Ammon's horn (tissue), 1 donor: ENCODE results near the gene HTR2C.
"Not testable (repeated sequence)": the region's sequence is repeated elsewhere in the genome, so short reads cannot be mapped to it uniquely, and the experiment has no call there.

Experiments
- DNase-seq: peaks from one replicate; pipeline ENCODE4 v3.0.0-alpha.2; 2016; ENCODE audit warnings: low spot score

The HTR2C gene

DNA sequence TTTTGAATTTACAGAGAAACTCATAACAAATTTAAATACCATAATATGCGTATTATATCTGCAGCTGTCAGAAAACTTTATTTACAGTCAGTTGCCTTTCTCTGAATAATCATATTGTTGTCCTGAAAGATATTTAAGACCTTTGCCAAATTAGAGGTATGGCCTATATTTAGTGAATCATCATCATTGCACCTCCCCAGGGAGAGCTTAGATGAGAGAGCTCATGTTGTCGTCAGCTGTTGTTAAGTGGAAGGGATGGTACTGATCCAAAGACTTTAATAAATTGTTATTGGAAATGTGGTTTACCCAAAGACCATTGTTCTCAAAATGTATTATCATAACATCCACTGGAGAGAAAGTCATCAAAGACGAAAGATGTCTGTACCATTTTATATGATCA, 128.6 kb downstream of the HTR2C start:
- DNase-seq, result no peak

DNA sequence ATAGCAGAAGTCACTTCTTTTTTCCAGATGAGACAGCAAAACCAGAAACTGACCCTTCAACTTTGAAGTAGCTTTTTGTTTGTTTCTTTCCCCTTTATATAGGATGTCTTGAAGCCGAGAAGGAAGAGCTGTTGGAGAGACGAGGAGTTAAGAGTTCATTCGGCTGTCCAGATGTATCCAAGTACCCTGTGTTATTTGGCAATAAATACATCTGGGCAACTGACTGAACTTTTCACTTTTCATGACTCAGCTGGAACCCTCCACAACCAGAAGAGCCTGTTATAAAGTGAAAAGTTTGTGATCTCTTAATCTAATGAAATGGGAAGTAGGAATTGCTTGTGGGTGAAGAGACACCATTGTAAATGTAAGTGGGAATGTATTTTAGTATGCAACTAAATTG, 131.2 kb downstream of the HTR2C start:
- DNase-seq, result no peak

DNA sequence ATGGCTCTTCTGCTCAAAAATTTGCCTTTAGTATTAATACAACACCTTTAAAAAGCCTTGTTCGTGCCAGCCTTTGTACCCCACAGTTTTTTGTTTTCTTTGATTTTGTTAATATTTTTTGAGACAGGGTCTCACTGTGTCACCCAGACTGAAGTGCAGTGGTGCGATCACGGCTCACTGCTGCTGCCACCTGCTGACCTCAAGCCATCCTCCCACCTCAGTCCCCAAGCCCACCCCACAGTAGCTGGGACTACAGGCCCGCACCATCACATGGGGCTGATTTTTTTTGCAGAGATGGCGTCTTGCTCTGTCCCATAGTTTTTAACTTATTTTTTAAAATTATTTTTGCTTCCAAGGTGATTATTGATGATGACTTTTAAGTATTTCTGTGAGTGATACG, 134.0 kb downstream of the HTR2C start:
- DNase-seq, result no peak

- no peak for DNase-seq
Observed at GRCh38 chrX:114766541-114766940, 182.7 kb downstream of the HTR2C start.

DNA sequence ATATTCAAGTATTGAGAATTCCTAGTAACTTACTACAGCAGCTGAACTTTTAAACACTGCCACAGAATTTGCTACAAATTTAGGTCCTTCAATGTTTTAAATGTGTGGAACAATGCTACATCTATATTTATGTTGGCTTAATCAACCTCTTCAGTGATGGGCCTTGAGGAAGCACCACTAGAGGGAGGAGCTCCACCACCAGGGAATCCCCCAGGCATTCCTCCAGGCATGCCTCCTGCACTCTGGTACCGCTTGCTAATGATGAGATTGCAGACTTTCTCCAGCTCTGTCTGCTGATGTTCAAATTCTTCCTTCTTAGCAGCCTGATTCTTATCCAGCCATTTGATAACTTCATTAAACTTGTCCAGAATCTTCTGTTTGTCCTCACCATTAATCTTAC, 190.8 kb downstream of the HTR2C start:
- no peak for DNase-seq

DNA sequence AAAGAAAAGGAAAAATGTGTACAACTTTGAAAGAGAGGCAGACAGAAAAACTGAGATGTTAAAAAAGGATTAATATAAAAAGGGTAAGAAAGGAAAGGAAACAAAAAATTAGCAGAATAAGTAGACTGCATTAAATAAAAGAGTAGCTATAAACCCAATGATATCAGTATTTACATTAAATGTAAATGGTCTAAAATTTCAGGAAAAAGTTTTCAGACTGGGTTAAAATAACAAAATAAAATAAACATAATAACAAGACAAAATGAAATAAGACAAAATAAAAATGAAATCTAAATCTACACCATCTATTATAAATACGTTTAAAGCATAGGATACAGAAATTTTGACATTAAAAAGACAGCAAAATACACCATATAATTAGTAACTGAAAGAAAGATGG, 199.0 kb downstream of the HTR2C start:
- no peak for DNase-seq

DNA sequence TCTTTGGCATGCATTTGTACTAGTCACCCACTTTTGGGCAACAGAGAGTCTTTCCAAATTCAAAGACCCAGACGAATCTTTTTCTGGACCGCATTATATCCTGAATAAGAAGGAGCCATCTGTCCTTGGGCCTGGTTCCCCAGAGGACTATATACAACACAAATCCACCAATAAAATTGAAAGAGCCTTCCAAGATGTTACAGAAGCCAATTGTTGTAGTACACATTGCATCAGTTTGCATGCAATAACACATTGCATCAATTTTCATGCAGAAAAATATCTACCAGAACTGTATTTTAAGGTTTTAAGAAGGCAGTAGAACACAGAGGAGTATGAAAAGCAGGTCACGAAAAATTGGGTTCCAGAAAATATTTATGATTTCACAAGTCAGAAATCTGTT, 203.2 kb downstream of the HTR2C start:
- DNase-seq, result no peak

- DNase-seq, result no peak
Observed at GRCh38 chrX:114797494-114797893, 213.6 kb downstream of the HTR2C start.

DNA sequence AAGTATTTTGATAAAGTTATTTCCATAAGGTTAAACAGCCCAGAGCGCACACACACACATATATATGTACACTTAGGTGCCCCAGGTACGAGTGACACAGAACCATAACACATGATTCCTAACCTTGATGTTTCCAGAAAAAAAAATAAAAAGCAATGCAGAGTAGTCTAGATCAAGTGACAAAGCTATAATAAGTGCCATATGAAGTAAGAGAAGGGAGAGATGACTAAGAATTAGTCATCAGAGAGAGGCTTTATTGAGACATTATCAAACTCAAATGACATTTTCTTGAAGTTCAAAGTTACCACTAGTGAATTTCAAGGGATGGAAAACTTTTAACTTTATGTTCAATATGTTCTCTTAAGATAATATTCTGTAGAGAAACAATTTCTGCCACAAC, 215.0 kb downstream of the HTR2C start:
- DNase-seq, result no peak

- no peak for DNase-seq
Observed at GRCh38 chrX:114800719-114801118, 216.8 kb downstream of the HTR2C start.

DNA sequence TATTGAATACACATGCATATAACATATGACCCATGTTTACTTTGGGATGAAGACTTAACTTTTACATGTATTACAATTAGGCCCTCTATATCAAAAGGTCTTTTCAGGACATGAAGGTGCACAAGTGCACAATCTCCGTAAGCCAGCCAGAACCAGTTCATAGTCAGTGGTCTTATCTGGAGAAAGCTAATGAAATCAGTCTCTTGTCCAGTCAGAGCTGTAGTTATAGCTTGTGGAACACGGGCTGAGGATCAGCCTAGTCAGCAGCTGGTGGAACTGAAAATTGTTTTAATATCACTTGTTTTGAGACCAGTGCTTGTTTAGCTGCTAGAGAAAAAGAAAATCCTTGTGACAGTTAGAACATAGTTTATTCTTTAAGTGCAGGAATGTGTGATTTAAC, 235.6 kb downstream of the HTR2C start:
- DNase-seq, result no peak

DNA sequence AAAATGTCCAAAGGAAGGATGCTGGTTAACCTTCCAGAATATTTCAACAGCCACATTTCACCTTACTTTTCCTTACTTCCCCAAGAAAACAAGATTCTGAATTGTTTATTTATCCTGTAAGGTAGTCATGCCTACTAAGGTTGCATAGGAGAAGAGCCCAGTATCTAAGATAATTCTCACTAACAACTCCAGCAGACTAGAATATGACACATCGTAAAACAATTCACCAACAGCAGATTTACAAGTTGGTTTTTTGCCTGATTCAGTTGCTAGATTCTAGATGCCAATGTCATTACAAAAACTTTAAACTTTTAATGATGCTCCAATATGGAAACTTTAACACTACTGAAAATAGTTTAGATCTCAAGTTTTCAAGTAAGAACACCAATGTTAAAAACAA, 257.2 kb downstream of the HTR2C start:
- DNase-seq, result no peak

DNA sequence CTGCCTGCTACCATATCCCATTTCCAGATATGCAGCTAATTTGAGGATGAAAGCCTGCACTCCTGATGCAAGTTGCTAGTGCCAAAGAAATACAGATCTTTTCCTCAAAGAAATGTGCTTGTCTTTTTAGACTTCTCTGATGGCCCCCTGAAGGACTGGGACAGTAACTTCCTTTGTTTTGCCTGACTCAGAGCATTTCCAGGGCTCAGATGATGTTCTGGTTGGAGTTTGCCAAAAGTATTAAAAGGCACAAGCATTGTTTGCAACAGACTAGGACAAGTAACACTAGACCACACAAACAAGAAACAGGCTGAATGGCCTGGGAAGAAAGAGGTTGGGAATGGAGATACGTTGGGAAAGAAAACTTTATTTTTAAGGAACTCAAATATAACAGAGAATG, 258.3 kb downstream of the HTR2C start:
- no peak for DNase-seq

- no peak for DNase-seq
Observed at GRCh38 chrX:114889481-114889880, 305.6 kb downstream of the HTR2C start.

DNA sequence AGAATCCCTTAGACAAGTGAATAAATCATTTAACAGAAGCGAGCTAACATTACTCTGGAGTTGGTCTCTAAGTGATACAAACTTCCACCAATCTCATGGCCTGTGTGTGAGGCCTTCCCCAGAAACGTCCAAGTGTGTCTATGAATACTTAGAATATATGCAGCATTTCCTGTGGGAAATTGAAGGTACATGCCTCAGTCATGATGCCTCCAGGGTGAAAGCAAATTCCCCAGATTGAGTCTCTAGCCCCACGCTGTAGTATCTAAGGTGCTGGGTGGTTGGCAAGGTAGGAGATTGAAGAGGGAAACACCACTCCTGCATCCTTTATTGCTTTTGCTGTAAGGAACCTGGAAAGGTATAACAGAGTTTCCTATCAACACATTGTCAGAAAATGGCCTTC, 319.7 kb downstream of the HTR2C start:
- DNase-seq, result no peak

- DNase-seq, result no peak
Observed at GRCh38 chrX:114905251-114905650, 321.4 kb downstream of the HTR2C start.

GRCh38 chrX:114906984-114907510, 323.2 kb downstream of the HTR2C start:
- DNase-seq, result no peak

GRCh38 chrX:114924423-114924822, 340.5 kb downstream of the HTR2C start:
- DNase-seq, result no peak

GRCh38 chrX:114924856-114925255, 341.0 kb downstream of the HTR2C start:
- no peak for DNase-seq

- DNase-seq, result no peak
Observed at GRCh38 chrX:114930227-114930626, 346.3 kb downstream of the HTR2C start.

DNA sequence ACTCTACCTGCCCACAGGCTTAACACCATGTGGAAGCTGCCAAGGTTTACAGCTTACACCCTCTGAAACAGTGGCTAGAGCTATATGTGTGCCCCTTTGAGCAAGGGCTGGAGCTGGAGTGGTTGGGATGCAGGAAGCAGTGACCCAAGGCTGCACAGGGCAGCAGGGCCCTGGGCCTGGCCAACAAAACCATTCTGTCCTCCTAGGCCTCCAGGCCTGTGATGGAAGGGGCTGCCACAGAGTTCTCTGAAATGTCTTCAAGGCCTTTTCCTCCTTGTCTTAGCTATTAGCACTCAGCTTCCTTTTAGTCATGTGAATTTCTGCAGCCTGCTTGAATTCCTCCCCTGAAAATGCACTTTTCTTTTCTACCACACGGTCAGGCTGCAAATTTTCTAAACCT, 348.7 kb downstream of the HTR2C start:
- DNase-seq, result no peak

DNA sequence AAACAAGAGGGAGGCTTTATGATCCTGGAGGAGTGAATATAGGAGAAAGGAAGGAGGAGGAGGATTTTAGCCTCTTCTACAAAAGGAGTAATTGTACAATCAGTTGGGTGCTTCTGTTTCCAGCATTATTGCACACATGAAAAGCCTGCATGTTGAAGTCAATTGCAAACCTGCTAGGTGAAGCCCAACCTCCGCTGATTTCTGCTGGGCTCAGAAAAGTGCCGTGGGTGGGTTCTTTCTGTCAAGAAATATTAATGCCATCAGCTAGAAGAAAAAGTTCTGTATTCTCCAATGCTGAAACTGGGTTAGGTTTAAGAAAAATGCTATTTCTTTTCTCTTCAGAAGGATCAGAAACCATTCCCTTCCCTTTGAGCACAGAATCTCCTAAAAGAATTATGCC, 349.4 kb downstream of the HTR2C start:
- DNase-seq, result not testable (repeated sequence)

- DNase-seq, result not testable (repeated sequence)
Observed at GRCh38 chrX:114937090-114937489, 353.2 kb downstream of the HTR2C start.

- no peak for DNase-seq
Observed at GRCh38 chrX:114952696-114953095, 368.8 kb downstream of the HTR2C start.
